Measurements from ENCODE around the gene VIL1.
A peak's percentile ranks its signal among the peaks of the same experiment; 100 is the strongest.

Gene VIL1

GRCh38 chr2:218393750-218394290, 25.1 kb upstream of the VIL1 start:
- DNase-seq = no peak
- intact Hi-C loops (cut with DNase I) = no loop called here

DNA sequence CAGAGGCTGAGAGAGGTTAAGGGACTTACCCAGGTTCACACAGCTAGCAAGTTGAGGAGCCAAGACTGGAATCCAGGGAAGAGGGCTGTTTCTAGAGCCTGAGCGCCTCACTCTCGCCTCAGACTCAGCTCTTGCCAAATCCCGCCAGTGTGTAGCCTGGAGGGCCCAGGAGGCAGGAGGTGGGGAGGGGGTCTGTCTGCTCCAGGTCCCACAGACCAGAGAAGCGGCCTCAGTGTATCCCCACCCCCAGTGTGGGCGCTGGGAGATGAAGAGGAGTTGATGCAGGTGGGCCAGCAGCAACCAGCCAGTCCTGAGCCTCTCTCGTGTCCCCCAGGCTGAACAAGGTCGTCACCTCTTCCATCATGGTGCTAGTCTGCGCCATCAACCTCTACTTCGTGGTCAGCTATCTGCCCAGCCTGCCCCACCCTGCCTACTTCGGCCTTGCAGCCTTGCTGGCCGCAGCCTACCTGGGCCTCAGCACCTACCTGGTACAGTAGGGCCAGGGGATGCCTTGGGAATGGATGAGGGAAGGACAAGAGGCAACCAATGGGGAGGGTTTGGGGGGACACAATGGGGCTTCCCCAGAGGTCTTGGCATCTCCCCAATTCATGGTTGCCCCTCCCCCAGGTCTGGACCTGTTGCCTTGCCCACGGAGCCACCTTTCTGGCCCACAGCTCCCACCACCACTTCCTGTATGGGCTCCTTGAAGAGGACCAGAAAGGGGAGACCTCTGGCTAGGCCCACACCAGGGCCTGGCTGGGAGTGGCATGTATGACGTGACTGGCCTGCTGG, 24.4 kb upstream of the VIL1 start:
- DNase-seq = no peak
- intact Hi-C loops (cut with DNase I) = loop anchor here (5.0 kb wide), 2 partner anchors 92 to 122 kb away; partner anchors contain the start of genes AAMP and PNKD

GRCh38 chr2:218395090-218395444, 23.9 kb upstream of the VIL1 start:
- intact Hi-C loops (cut with DNase I) = loop anchor here (5.0 kb wide), 2 partner anchors 93 to 123 kb away; partner anchors contain the start of genes AAMP and PNKD
- no peak for DNase-seq

DNA sequence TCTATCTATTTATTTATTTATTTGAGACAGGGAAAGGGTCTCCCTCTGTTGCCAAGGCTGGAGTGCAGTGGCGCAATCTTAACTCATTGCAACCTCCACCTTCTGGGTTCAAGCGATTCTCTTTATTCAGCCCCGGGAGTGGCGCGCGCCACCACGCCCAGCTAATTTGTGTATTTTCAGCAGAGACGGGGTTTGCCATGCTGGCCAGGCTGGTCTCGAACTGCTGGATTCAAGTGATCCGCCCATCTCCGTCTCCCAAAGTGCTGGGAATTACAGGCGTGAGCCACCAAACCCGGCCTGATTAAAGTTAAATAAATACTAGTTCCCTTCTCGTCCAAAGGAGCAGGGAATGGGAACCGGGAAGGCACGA, 23.5 kb upstream of the VIL1 start:
- no peak for DNase-seq
- intact Hi-C loops (cut with DNase I) = loop anchor here (5.0 kb wide), 2 partner anchors 93 to 123 kb away; partner anchors contain the start of genes AAMP and PNKD

- intact Hi-C loops (cut with DNase I) = loop anchor here (5.0 kb wide), 2 partner anchors 94 to 124 kb away; partner anchors contain the start of genes AAMP and PNKD
- DNase-seq = peak; percentile 83 to 98 (median 95)
Observed at GRCh38 chr2:218395826-218396687, 22.9 kb upstream of the VIL1 start.

DNA sequence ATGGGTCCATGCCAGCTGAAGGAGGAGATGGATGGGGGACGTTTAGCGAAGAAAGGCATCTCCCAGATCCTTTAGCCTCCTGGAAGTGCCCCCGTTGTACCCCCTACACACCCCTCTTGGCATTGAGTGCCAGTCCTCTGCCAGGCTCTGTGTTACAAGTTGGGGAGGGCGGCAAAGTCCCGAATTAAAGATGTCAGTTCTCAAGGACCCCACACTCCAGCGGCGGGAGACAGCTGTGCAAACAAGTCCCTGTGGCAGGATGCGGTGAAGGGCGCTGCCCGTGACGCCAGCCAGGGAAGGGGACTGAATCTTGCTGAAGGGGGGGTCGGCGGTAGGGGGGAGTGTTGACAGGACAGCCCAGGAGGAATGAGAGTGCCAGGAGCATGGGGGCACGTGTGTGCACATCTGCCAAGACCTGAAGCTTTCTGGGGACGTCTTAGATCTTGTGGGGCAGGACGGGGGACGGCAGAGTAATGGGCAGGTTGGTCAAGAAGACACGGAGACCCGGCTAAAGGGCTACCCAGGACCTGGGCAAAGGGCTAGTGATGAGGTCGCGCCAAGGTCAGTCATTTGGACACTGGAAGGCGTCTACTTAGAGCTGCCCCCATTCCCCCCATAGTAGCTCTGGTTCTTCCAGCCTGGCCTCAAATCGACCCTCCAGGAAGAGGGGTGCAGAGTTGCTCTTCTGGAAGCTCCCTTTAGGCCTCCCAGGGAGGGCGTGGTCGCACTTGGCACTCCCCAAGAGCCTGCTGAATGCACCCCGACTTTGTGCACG, 22.0 kb upstream of the VIL1 start:
- intact Hi-C loops (cut with DNase I) = loop anchor here (5.0 kb wide), 2 partner anchors 95 to 125 kb away; partner anchors contain the start of genes AAMP and PNKD
- DNase-seq = peak in 40 of 42 donors; percentile 37 to 82 (median 64)

GRCh38 chr2:218397463-218397819, 21.5 kb upstream of the VIL1 start:
- peak in 2 of 42 donors; percentile 41 to 46 for DNase-seq
- intact Hi-C loops (cut with DNase I) = loop anchor here (5.0 kb wide), 2 partner anchors 95 to 125 kb away; partner anchors contain the start of genes AAMP and PNKD

- DNase-seq = peak in 24 of 42 donors; percentile 16 to 66 (median 45)
- intact Hi-C loops (cut with DNase I) = loop anchor here (5.0 kb wide), 2 partner anchors 96 to 126 kb away; partner anchors contain the start of genes AAMP and PNKD
Observed at GRCh38 chr2:218397820-218398436, 21.0 kb upstream of the VIL1 start.

- peak in 40 of 42 donors; percentile 28 to 87 (median 77) for DNase-seq
- intact Hi-C loops (cut with DNase I) = loop anchor here (5.0 kb wide), 2 partner anchors 96 to 126 kb away; partner anchors contain the start of genes AAMP and PNKD
Observed at GRCh38 chr2:218398437-218399390, 20.2 kb upstream of the VIL1 start.

GRCh38 chr2:218399391-218400166, 19.3 kb upstream of the VIL1 start, which contains the start of gene CTDSP1:
Gene CTDSP1 (plus strand): TSS chr2:218399868. CDS start chr2:218400091, 223 bp downstream.
- peak; percentile 90 to 98 (median 95) for DNase-seq
- intact Hi-C loops (cut with DNase I) = loop anchor here (5.0 to 10.0 kb wide), 6 partner anchors 97 to 775 kb away; partner anchors contain the start of genes AAMP, BCS1L, CNOT9 and CNPPD1

- intact Hi-C loops (cut with DNase I) = loop anchor here (5.0 to 10.0 kb wide), 4 partner anchors 108 to 774 kb away; partner anchors contain the start of genes BCS1L, CNOT9, CNPPD1 and RETREG2
Observed at GRCh38 chr2:218400167-218400929, 18.6 kb upstream of the VIL1 start.

GRCh38 chr2:218400930-218401881, 17.7 kb upstream of the VIL1 start:
- no peak for DNase-seq
- intact Hi-C loops (cut with DNase I) = loop anchor here (5.0 to 10.0 kb wide), 4 partner anchors 109 to 774 kb away; partner anchors contain the start of genes BCS1L, CNOT9, CNPPD1 and RETREG2

More at GRCh38 chr2:218400167-218400929, 18.6 kb upstream of the VIL1 start:
- peak in 15 of 42 donors; percentile 23 to 66 (median 44) for DNase-seq

GRCh38 chr2:218401890-218402289, 17.0 kb upstream of the VIL1 start:
- intact Hi-C loops (cut with DNase I) = loop anchor here (5.0 to 10.0 kb wide), 4 partner anchors 110 to 773 kb away; partner anchors contain the start of genes BCS1L, CNOT9, CNPPD1 and RETREG2
- no peak for DNase-seq

Measured in head of caudate nucleus (tissue), 42 donors.